GM12892 (cell line): ENCODE results near the gene ZNF212.

Source experiments
- POLR2A ChIP-seq: IDR thresholded peaks from 2 replicates; pipeline ENCODE4 v1.6.1; 2011; ENCODE audit warnings: low read depth, low read length, control low read depth
- POLR2AphosphoS5 ChIP-seq: IDR thresholded peaks from 2 replicates; pipeline ENCODE4 v1.6.1; 2011; ENCODE audit warnings: low read depth, low read length, control low read depth

GRCh38 chr7:149210551-149210950 lies 28.9 kb upstream of the ZNF212 start:
- TF ChIP-seq POLR2A (no peak), POLR2AphosphoS5 (no peak)
